Spleen (tissue), 7 donors: ENCODE results near the gene IL1RN.

Experiments
- CTCF ChIP-seq, 11 experiments: fragments of 200-600 bp in 7 of 11; fragments of 450-650 bp in 4 of 11; sonication (generic) in 4 of 11; IDR thresholded peaks in 8 of 11; conservative IDR thresholded peaks in 3 of 11; 1 replicate in 7 of 11; 2 replicates in 4 of 11; pipeline versions ENCODE4 v1.4.0 to v1.8.0; 2016 to 2021; ENCODE audit warnings: antibody characterized with exemption in 11 of 11, inconsistent platforms in 4 of 11, mild to moderate bottlenecking in 1 of 11
- POLR2A ChIP-seq, 3 donors: fragments of 450-650 bp; IDR thresholded peaks; one replicate each; pipeline ENCODE4 v1.5.1; 2017; ENCODE audit warnings: antibody characterized with exemption in 3 of 3, mild to moderate bottlenecking in 1 of 3
- POLR2AphosphoS5 ChIP-seq, 3 donors: sonication (generic); formaldehyde crosslinking; IDR thresholded peaks; one replicate each; pipeline ENCODE4 v1.5.1; 2017; ENCODE audit warnings: antibody characterized with exemption in 3 of 3
- donor health status: DM: no; HTN: no; CAD: no; lungs with moderate emphysema.
- donor health status: DM: no; HTN: no; CAD: no.
- donor health status: DM: no; HTN: no; CAD: no.

- TF ChIP-seq CTCF (IDR thresholded peaks at IDR 0.05 in 8 of 11, conservative IDR thresholded peaks at IDR 0.05 in 3 of 11) = no peak
- no peak for TF ChIP-seq POLR2A (IDR thresholded peaks at IDR 0.05)
- no peak for TF ChIP-seq POLR2AphosphoS5 (IDR thresholded peaks at IDR 0.05)
Measured at GRCh38 chr2:113104054-113104611, 23.3 kb upstream of the IL1RN start.
